ENCODE data around the gene STX3.
"Not testable (repeated sequence)": the region's sequence is repeated elsewhere in the genome, so short reads cannot be mapped to it uniquely, and the experiment has no call there.

Gene STX3

GRCh38 chr11:59847626-59848025 lies 92.5 kb downstream of the STX3 start:
- no peak for DNase-seq

- DNase-seq = not testable (repeated sequence)
Observed at GRCh38 chr11:59848439-59848838, 93.3 kb downstream of the STX3 start.

- DNase-seq = no peak
Observed at GRCh38 chr11:59849129-59849528, 94.0 kb downstream of the STX3 start.

GRCh38 chr11:59849551-59849950 lies 94.4 kb downstream of the STX3 start:
- DNase-seq = not testable (repeated sequence)

GRCh38 chr11:59851416-59851815 lies 96.2 kb downstream of the STX3 start:
- DNase-seq = not testable (repeated sequence)

- no peak for DNase-seq
Observed at GRCh38 chr11:59854871-59855270, 99.7 kb downstream of the STX3 start.

All from NCI-H1048 (cell line).